Measurements from ENCODE around the gene FBXO46. TPM values are rescaled to one million over a fixed set of nuclear protein-coding genes. Genes with fewer than 3 reads are reported as not detected.
"Not testable (repeated sequence)": the region's sequence is repeated elsewhere in the genome, so short reads cannot be mapped to it uniquely, and the experiment has no call there.

Gene FBXO46
- polyA plus RNA-seq, 1 of the 3 experiments (the other 2 are of a cell fraction), result 5.6 TPM

- H3K4me3 ChIP-seq (ENCODE audit: low read depth in 2 of 2, low read length in 1 of 2), result no peak overlapping the region
- peaks cover 22% of the 10 kb centered on the region for H3F3A ChIP-seq (replicated peaks; ENCODE audit: insufficient read depth)
- no peak overlapping the region for H3K27ac ChIP-seq (ENCODE audit: low read depth in 2 of 2, low read length in 1 of 2)
- H3K4me1 ChIP-seq (ENCODE audit: control insufficient read depth in 1 of 2, insufficient read depth in 2 of 2, low read depth in 1 of 2, low read length in 1 of 2), result peaks cover 0 to 3% of the 10 kb centered on the region in 2 experiments; a peak in 1 of 4 replicates
- ChIA-PET POLR2A (no interaction called here), CTCF (interaction anchor here (0.9 kb wide), 1 partner anchor 10 kb away, joined by 3 read pairs; no protein-coding TSS in a partner anchor)
- H3K4me2 ChIP-seq, result no peak overlapping the region
- H3K36me3 ChIP-seq (replicated peaks in 1 of 2; ENCODE audit: control insufficient read depth in 1 of 2, insufficient read depth in 2 of 2, low read length in 1 of 2), result peaks cover 32 to 38% of the 10 kb centered on the region in 2 experiments
- no peak overlapping the region for H2AFZ ChIP-seq (ENCODE audit: low read depth)
- no peak for DNase-seq
- no peak overlapping the region for H3K9ac ChIP-seq
- no peaks in the 10 kb centered on the region for H3K9me2 ChIP-seq
- peaks cover 29% of the 10 kb centered on the region for H3K79me2 ChIP-seq (ENCODE audit: insufficient read depth)
- TF ChIP-seq YY1 (IDR thresholded peaks at IDR 0.05; ENCODE audit: low read depth) (no peak), POLR2AphosphoS5 (IDR thresholded peaks at IDR 0.05; ENCODE audit: low read depth, low read length) (no peak), GATA2 (CRISPR knock-in tag; IDR thresholded peaks at IDR 0.05) (no peak), ELF1 (IDR thresholded peaks at IDR 0.05) (no peak), RAD21 (IDR thresholded peaks at IDR 0.05; ENCODE audit: low read length) (no peak)
- TF ChIP-seq, protein P1, sequence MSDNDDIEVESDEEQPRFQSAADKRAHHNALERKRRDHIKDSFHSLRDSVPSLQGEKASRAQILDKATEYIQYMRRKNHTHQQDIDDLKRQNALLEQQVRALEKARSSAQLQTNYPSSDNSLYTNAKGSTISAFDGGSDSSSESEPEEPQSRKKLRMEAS (IDR thresholded peaks at IDR 0.05; ENCODE audit: low read depth), result no peak
- H3K27me3 ChIP-seq (ENCODE audit: insufficient read depth), result no peaks in the 10 kb centered on the region
- WGBS (ENCODE audit: low lambda C conversion rate), result 91% methylated on average over 7 of the region's 9 CpGs
- H3K9me3 ChIP-seq, result no peaks in the 10 kb centered on the region
- no peaks in the 10 kb centered on the region for H4K20me1 ChIP-seq (ENCODE audit: insufficient read depth)
Observed at GRCh38 chr19:45687599-45687998, 43.1 kb downstream of the FBXO46 start.

- H3K4me2 ChIP-seq; H3K4me1 ChIP-seq (ENCODE audit: control insufficient read depth in 1 of 2, insufficient read depth in 2 of 2, low read depth in 1 of 2, low read length in 1 of 2); POLR2A ChIA-PET; H3K4me3 ChIP-seq (ENCODE audit: low read depth in 2 of 2, low read length in 1 of 2); H4K20me1 ChIP-seq (ENCODE audit: insufficient read depth); H3K27ac ChIP-seq (ENCODE audit: low read depth in 2 of 2, low read length in 1 of 2); DNase-seq; H3K9me2 ChIP-seq; H3K9ac ChIP-seq; H2AFZ ChIP-seq (ENCODE audit: low read depth); H3K27me3 ChIP-seq (ENCODE audit: insufficient read depth); H3K9me3 ChIP-seq: not testable (repeated sequence)
- Histone ChIP-seq H3K36me3 (replicated peaks in 1 of 2; ENCODE audit: control insufficient read depth in 1 of 2, insufficient read depth in 2 of 2, low read length in 1 of 2) (peaks cover 32 to 38% of the 10 kb centered on the region in 2 experiments), H3K79me2 (ENCODE audit: insufficient read depth) (peaks cover 14% of the 10 kb centered on the region; the same call in 1 of the 2 replicates), H3F3A (replicated peaks; ENCODE audit: insufficient read depth) (peaks cover 20% of the 10 kb centered on the region)
- 97% methylated on average over 11 of the region's 11 CpGs for WGBS (ENCODE audit: low lambda C conversion rate)
- CTCF ChIA-PET, result interaction anchor here (1.0 to 9.0 kb wide), 4 partner anchors 7 to 272 kb away, joined by 3 to 106 read pairs (median 3); partner anchors contain the start of genes QPCTL and SNRPD2
Observed at GRCh38 chr19:45685045-45685444, 45.7 kb downstream of the FBXO46 start.

DNA sequence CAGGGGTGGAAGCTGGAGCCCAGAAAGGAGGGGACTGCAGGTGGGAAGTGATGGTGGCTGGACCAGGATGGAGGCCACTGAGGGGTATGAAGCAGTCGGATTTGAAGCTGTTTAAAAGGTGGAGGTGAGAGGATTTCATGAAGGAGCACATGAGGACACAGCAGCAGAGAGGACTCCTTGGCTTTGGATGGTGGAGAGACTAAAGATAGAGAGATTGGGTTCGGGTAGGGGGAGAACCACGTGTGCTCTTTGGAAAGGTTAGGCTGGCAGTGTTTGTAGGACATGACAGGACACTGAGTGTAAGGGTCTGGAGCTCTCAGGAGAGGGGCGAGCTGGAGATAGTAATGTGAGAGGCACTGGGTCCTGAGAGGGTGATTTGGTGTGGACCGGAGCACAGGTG, 47.8 kb downstream of the FBXO46 start:
- no peak for TF ChIP-seq MXI1 (IDR thresholded peaks at IDR 0.05; ENCODE audit: low read depth, low read length)
- TF ChIP-seq, protein P1 (IDR thresholded peaks at IDR 0.05; ENCODE audit: low read depth), result no peak
- no peak for TF ChIP-seq EP300 (IDR thresholded peaks at IDR 0.05; ENCODE audit: borderline replicate concordance in 1 of 2, low read depth in 1 of 2, low read length in 1 of 2)
- no peak for TF ChIP-seq GABPA (IDR thresholded peaks at IDR 0.05; ENCODE audit: low read depth)
- TF ChIP-seq RAD21 (IDR thresholded peaks at IDR 0.05; ENCODE audit: low read length), result no peak
- TF ChIP-seq CTCF (IDR thresholded peaks at IDR 0.05), result no peak
- TF ChIP-seq FOSL2 (IDR thresholded peaks at IDR 0.05; ENCODE audit: borderline replicate concordance, low read depth), result no peak
- TF ChIP-seq, protein P2, sequence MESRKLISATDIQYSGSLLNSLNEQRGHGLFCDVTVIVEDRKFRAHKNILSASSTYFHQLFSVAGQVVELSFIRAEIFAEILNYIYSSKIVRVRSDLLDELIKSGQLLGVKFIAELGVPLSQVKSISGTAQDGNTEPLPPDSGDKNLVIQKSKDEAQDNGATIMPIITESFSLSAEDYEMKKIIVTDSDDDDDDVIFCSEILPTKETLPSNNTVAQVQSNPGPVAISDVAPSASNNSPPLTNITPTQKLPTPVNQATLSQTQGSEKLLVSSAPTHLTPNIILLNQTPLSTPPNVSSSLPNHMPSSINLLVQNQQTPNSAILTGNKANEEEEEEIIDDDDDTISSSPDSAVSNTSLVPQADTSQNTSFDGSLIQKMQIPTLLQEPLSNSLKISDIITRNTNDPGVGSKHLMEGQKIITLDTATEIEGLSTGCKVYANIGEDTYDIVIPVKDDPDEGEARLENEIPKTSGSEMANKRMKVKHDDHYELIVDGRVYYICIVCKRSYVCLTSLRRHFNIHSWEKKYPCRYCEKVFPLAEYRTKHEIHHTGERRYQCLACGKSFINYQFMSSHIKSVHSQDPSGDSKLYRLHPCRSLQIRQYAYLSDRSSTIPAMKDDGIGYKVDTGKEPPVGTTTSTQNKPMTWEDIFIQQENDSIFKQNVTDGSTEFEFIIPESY (IDR thresholded peaks at IDR 0.05; ENCODE audit: borderline replicate concordance, low read depth), result no peak
- TF ChIP-seq EZH2phosphoT487 (IDR thresholded peaks at IDR 0.05; ENCODE audit: borderline replicate concordance, low read depth), result no peak
- no peak for TF ChIP-seq RFX5 (IDR thresholded peaks at IDR 0.05; ENCODE audit: low read length)
- Histone ChIP-seq H3K4me2 (no peak overlapping the region), H3K4me3 (ENCODE audit: low read depth in 2 of 2, low read length in 1 of 2) (no peak overlapping the region), H3F3A (replicated peaks; ENCODE audit: insufficient read depth) (peaks cover 27% of the 10 kb centered on the region), H3K9ac (no peak overlapping the region), H3K27ac (ENCODE audit: low read depth in 2 of 2, low read length in 1 of 2) (no peak overlapping the region), H2AFZ (ENCODE audit: low read depth) (no peak overlapping the region), H3K79me2 (ENCODE audit: insufficient read depth) (no peaks in the 10 kb centered on the region), H3K9me3 (no peaks in the 10 kb centered on the region), H3K9me2 (no peaks in the 10 kb centered on the region), H3K36me3 (replicated peaks in 1 of 2; ENCODE audit: control insufficient read depth in 1 of 2, insufficient read depth in 2 of 2, low read length in 1 of 2) (peaks cover 26 to 30% of the 10 kb centered on the region in 2 experiments), H3K27me3 (ENCODE audit: insufficient read depth) (no peaks in the 10 kb centered on the region), H3K4me1 (ENCODE audit: control insufficient read depth in 1 of 2, insufficient read depth in 2 of 2, low read depth in 1 of 2, low read length in 1 of 2) (peaks cover 0 to 7% of the 10 kb centered on the region in 2 experiments; a peak in 1 of 4 replicates), H4K20me1 (ENCODE audit: insufficient read depth) (no peaks in the 10 kb centered on the region)
- no peak for DNase-seq
- ChIA-PET CTCF (interaction anchor here (0.6 to 9.0 kb wide), 10 partner anchors 10 to 243 kb away, joined by 3 to 106 read pairs (median 4); partner anchors contain the start of genes GIPR, QPCTL, SIX5 and SNRPD2), POLR2A (interaction anchor here (0.6 to 1.1 kb wide), 2 partner anchors 11 to 187 kb away, joined by 3 to 4 read pairs; no protein-coding TSS in a partner anchor)
- 93% methylated on average over 5 of the region's 5 CpGs for WGBS (ENCODE audit: low lambda C conversion rate)
